Hypothalamus (tissue), 51 donors: ENCODE data around the gene PPP1R36.
"Not testable (repeated sequence)": the region's sequence is repeated elsewhere in the genome, so short reads cannot be mapped to it uniquely, and the experiment has no call there.

Experiments used
- DNase-seq, 51 donors: peaks; one replicate each; lab custom pipeline; 2025; lab: John Stamatoyannopoulos, UW

Gene PPP1R36

DNA sequence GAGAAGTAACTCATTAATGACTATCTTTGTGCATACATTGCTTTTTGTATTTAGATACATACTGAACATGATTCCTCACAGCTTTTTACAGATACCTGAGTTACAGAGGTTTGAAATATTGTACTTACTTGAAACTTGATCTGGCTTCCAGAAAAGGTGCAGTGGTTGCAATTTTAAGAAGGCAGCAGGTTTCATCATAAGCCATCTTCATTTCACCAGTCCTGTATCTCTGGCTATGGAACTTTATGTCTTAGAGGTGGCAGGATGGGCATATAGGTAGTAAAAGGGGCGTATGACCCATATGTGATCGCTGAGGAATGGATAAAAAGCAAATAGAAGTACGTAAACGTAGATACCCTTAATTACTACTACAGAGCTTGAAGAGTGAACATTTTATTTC lies 31.5 kb upstream of the PPP1R36 start:
- DNase-seq: no peak

DNA sequence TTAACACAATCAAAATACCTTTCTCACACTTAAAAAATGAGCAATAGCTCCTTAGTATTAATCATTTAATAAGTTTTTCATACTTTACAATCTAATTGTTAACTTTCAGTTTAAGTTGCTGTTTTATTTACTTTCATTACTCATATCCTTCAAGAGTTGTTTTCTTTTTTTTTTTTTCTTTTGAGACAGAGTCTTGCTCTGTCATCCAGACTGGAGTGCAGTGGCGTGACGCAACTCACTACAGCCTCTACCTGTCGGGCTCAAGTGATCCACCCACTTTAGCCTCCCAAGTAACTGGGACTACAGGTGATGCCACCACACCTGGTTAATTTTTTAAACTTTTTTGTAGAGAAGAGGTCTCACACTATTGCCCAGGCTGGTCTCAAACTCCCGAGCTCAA lies 29.1 kb upstream of the PPP1R36 start:
- DNase-seq: no peak

DNA sequence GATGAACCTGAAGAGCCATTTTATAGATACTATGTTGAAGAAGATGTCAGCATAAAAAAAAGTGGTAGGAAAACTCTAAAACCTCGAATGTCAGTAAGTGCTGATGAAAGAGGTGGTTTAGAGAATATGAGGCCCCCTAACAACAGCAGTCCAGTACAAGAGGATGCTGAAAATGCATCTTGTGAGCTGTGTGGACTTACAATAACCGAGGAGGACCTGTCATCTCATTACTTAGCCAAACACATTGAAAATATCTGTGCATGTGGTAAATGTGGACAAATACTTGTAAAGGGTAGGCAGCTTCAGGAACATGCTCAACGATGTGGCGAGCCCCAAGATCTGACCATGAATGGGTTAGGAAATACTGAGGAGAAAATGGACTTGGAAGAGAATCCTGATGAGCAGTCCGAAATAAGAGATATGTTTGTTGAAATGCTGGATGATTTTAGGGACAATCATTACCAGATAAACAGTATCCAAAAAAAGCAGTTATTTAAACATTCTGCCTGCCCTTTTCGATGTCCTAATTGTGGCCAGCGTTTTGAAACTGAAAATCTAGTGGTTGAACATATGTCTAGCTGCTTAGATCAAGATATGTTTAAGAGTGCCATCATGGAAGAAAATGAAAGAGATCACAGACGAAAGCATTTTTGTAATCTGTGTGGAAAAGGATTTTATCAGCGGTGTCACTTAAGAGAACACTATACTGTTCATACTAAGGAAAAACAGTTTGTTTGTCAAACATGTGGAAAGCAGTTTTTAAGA lies 27.0 kb upstream of the PPP1R36 start:
- no peak for DNase-seq

- DNase-seq: no peak
Measured at GRCh38 chr14:64525354-64525753, 24.4 kb upstream of the PPP1R36 start.

DNA sequence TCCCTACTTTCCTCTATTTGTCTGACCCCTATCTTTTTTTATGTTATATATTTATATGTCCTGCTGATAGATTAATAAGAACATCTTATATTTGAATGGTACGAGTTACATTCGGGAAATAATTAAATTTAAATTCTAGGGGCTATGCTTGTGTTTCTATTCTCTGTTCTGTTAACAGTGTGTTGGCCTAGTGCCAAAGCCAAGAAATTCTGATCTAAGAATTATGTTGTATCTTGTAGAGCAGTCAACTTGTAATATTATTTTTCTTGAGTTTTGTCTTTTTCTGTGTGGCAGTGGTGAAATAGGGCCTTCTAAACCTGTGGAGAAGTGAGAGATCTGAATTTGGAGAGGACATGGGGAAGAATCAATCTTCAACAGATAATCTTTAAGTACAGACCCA lies 18.2 kb upstream of the PPP1R36 start:
- DNase-seq: no peak

- no peak for DNase-seq
Measured at GRCh38 chr14:64536488-64537245, 13.1 kb upstream of the PPP1R36 start.

GRCh38 chr14:64540208-64541202 lies 9.3 kb upstream of the PPP1R36 start, which contains the start of gene HSPA2:
TSS of gene HSPA2 (plus strand) at chr14:64540741. CDS start at chr14:64540850, 109 bp downstream.
- DNase-seq: peak; percentile 80 to 100 (median 99)

DNA sequence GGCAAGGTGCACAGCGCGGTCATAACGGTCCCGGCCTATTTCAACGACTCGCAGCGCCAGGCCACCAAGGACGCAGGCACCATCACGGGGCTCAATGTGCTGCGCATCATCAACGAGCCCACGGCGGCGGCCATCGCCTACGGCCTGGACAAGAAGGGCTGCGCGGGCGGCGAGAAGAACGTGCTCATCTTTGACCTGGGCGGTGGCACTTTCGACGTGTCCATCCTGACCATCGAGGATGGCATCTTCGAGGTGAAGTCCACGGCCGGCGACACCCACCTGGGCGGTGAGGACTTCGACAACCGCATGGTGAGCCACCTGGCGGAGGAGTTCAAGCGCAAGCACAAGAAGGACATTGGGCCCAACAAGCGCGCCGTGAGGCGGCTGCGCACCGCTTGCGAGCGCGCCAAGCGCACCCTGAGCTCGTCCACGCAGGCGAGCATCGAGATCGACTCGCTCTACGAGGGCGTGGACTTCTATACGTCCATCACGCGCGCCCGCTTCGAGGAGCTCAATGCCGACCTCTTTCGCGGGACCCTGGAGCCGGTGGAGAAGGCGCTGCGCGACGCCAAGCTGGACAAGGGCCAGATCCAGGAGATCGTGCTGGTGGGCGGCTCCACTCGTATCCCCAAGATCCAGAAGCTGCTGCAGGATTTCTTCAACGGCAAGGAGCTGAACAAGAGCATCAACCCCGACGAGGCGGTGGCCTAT lies 8.3 kb upstream of the PPP1R36 start:
- DNase-seq: peak in 22 of 51 donors; percentile 14 to 63 (median 37)

DNA sequence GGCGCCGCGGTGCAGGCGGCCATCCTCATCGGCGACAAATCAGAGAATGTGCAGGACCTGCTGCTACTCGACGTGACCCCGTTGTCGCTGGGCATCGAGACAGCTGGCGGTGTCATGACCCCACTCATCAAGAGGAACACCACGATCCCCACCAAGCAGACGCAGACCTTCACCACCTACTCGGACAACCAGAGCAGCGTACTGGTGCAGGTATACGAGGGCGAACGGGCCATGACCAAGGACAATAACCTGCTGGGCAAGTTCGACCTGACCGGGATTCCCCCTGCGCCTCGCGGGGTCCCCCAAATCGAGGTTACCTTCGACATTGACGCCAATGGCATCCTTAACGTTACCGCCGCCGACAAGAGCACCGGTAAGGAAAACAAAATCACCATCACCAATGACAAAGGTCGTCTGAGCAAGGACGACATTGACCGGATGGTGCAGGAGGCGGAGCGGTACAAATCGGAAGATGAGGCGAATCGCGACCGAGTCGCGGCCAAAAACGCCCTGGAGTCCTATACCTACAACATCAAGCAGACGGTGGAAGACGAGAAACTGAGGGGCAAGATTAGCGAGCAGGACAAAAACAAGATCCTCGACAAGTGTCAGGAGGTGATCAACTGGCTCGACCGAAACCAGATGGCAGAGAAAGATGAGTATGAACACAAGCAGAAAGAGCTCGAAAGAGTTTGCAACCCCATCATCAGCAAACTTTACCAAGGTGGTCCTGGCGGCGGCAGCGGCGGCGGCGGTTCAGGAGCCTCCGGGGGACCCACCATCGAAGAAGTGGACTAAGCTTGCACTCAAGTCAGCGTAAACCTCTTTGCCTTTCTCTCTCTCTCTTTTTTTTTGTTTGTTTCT lies 7.6 kb upstream of the PPP1R36 start:
- DNase-seq: peak in 5 of 51 donors; percentile 27 to 47 (median 39)

GRCh38 chr14:64542836-64543201 lies 6.9 kb upstream of the PPP1R36 start:
- DNase-seq: no peak

DNA sequence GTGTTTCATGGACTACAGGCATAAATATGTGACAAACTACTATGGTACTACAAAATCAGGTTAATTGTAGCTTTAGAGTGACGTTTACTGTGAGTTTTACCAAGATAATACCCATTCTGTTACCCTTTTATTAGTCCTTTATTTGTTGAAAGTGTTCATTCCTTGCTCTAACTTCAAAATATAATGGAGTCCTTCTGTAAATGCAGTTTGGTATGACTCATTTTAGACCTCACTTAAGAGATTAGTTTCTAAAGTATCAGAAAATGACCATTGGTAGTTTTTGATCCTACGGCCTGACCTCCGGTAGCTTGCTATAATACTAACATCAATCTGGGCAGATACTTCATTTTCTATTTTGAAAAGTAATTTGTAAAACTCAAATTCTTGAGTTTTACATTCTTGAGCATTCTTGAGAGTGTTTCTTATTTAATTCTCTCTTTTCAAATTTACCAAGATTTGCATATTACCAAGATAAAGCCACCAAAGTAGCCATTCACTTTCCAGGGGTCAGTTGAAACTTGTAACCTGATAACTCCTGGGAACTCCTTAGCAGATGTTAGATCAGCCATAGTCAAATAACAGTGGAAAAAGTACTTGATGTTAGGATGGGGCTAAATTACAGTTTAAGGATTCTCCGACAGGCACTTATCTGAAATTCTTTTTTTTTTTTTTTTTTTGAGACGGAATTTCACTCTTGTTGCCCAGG lies 5.0 kb upstream of the PPP1R36 start:
- no peak for DNase-seq

- no peak for DNase-seq
Measured at GRCh38 chr14:64549016-64549415, 745 bp upstream of the PPP1R36 start.

DNA sequence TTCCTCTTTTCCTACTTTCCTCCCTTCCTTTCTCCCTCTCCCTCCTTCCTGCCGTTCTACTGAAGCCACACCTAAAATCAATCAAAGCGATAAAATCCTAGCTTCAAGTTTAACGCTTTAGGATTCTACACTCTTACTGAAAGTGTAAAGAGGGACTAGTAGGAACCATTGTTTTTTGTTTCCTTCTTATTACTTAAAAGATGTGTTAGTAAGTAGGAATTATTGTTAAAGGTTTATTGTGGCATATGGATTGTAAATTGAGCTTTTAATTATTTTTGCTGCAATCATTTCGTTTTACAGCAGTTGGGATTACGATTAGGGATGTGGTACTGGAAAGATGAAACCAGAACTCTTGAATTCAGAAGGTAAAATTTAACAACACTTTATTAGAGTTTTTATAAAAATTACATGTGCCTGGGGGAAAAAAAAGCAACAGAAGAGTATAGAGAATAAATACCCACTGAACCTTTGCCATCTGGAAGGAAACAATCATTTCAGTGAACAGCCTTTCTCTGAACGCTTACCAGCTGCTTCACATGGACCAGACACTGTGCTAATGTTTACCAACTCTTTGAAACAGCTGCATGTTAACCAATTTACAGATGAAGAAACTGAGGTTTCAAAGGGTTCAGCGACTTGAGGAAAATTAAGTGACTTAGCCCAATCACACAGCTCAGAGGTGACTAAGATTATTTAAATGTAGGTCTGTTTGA lies 1.0 kb downstream of the PPP1R36 start:
- no peak for DNase-seq

DNA sequence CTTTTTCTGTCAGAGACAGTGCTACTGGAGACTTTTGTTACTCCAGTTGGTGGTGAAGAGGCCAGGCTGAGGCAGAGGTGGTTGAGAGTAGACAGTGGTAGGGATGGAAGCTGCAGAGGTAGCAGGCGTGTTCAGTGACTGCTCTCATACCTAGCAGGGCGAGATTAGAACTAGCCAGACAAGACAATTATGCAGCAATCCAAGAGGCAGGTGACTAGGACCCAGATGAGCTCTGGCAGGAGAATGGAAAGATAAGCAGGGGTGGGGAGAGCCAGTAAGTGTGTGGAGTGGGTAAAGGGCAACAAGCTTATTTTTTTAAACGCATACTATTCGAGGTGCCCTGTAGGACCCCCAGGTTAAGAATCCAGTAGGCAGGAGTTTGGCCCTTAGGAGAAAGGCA lies 4.8 kb downstream of the PPP1R36 start:
- DNase-seq: no peak

DNA sequence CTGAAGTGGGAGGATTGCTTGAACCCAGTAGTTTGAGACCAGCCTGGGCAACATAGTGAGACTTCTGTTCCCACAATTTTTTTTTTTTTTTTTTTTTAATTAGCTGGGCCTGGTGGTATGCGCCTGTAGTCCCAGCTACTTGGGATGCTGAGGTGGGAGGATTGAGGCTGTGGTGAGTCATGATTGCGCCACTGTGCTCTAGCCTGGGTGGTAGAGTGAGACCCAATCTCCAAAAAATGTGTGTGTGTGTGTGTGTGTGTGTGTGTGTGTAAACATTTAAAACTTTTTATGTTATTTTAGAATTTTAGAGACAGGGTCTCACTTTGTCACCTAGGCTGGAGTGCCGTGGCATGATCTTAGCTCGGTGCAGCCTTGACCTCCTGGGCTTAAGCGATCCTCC lies 6.8 kb downstream of the PPP1R36 start:
- DNase-seq: no peak

DNA sequence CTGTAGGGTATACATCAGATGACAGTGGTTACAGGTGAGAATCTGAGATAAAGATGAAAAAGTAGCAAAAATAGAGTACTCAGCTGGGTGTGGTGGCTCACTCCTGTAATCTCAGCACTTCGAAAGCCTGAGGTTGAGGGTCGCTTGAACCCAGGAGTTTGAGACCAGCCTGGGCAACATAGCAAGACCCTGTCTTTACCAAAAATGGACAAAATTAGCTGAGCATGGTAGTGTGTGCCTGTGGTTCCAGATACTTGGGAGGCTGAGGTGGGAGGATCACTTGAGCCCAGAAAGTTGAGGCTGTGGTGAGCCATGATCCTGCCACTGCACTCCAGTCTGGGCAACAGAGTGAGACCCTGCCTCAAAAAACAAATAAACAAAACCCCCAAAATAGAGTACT lies 8.5 kb downstream of the PPP1R36 start:
- not testable (repeated sequence) for DNase-seq

DNA sequence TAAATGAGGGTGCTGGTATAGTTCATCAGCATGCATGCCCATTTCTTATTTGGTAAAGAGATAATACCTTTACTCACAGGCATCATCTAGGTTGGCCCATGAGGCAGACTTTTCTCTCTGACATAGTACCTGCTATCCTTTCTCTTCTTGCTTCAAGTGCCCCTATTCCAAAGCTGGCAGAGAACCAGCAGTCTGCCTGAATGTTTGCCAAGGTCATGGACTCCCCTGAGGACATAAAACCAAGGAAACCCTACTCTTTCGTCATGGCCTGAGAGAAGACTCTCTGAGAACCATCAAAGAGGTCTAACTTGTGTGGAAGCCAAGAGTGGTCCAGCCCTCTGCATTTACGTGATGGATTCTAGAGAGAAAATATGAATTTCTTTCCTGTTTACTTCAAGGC lies 11.9 kb downstream of the PPP1R36 start:
- no peak for DNase-seq

DNA sequence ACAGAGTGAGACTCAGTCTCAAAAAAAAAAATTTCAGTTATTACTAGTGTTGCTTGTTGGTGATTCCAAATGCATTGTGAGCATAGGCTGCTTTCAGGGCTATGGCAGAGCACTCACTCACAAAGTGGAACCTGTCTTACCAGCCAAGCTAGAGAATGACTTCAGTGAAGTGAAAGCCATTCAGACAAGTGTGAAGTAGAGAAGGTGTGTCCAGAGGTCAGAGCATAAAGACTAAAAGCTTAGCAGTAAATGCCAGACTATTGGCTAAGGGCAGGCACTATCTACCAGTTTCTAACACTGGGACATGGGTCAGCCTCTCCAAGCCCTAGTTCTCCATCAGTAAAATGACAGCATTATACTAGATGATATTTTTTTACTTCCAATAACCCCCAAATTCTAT lies 12.7 kb downstream of the PPP1R36 start:
- DNase-seq: no peak
